ENCODE data around the gene SYNRG.

Gene SYNRG

DNA sequence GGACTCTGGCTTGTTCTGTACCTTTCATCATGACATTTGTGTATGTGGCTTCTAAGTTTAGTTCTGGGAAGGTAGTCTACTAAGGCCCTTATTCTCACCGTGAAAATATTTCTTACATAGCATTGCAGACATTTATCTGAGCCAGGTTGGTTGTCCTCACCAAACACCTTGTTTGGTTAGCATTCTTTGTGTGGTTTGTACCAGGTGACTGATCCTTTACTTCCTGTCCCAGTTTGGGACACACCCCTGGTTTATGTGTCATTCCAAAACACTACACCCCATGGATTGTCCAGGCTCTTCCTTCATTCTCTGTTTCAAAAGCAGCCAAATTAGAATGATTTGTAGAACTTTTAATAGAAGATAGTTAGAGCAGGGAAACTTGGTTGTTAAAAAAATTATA lies 142.7 kb downstream of the SYNRG start:
- no peak for DNase-seq (ENCODE audit: low read depth)

DNA sequence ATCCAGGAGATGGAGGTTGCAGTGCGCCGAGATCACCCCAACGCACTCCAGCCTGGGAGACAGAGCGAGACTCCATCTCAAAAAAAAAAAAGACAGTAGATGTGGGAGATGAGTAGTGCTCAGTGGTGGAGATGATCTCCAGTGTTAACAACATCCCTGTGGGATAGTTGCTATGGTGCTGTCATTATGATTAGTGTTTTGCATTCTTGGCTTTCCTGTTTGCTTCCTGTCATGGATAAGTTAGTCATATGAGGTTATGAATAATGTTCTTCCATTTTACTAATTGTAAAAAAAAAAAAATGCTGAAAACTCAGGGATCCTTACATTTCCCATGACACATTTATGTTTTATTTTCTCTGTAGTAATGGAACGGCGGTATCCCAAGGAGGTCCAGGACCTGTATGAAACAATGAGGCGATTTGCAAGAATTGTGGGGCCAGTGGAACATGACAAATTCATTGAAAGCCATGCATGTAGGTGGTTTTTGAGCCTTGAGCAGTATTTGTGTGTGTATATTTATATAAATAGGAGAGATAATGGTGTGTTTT lies 144.1 kb downstream of the SYNRG start:
- peak; percentile 96 for DNase-seq (ENCODE audit: low read depth)

Data from amniotic epithelial cell (primary cell).